GM12878 (cell line): ENCODE data around the gene SERTAD1. TPM values are rescaled to one million over a fixed set of nuclear protein-coding genes. Genes with fewer than 3 reads are reported as not detected.
A peak's percentile ranks its signal among the peaks of the same experiment; 100 is the strongest.

ENCODE experiments used
- ATAC-seq: fragments of 200-7000 bp; cut with Tn5 transposase; 3 replicates; pipeline ENCODE4 v1.9.1; 2020; ENCODE audit warnings: mild to moderate bottlenecking, moderate library complexity
- BruUV-seq: library from RNA; stranded (reverse); fragments of 400-500 nt; replicated peaks from 2 replicates; lab custom pipeline; 2021; lab: Mats Ljungman, UMichigan
- CTCF ChIA-PET: fragments of 300-600 bp; sonication (Branson Sonifier 250); formaldehyde crosslinking; extraction: SDS; loops from one replicate; lab custom pipeline; 2021; ENCODE audit warnings: inconsistent platforms; lab: Yijun Ruan, JAX
- POLR2A ChIA-PET: fragments of 350-600 bp; formaldehyde crosslinking; extraction: SDS; loops from one replicate; lab custom pipeline; 2021; ENCODE audit warnings: inconsistent platforms; lab: Charles Lee
- RAD21 ChIA-PET: fragments of 300-600 bp; sonication (Branson Sonifier 250); formaldehyde crosslinking; loops from one replicate; lab custom pipeline; 2023; ENCODE audit warnings: antibody characterized with exemption; ENCODE audit not compliant: unreplicated experiment; lab: Charles Lee
- SMC1A ChIA-PET: fragments of 300-600 bp; sonication (Branson Sonifier 250); formaldehyde crosslinking; loops from one replicate; lab custom pipeline; 2023; ENCODE audit not compliant: unreplicated experiment, uncharacterized antibody; lab: Charles Lee
- DNase-seq: peaks from one replicate; pipeline ENCODE4 v3.0.0-alpha.2; 2011; ENCODE audit warnings: low read depth, low spot score
- FAIRE-seq: peaks from 3 replicates; lab custom pipeline; 2011; peaks lifted over from hg19 to GRCh38; lab: Jason Lieb, UNC
- H2AFZ ChIP-seq: 2 replicates; pipeline ENCODE4 v1.6.0; 2011; ENCODE audit warnings: low read depth, low read length, control low read depth; ENCODE audit not compliant: control insufficient read depth
- H3K27ac ChIP-seq: 2 replicates; pipeline ENCODE4 v1.5.1; 2011; ENCODE audit warnings: control low read depth; ENCODE audit not compliant: control insufficient read depth, insufficient read depth
- H3K27me3 ChIP-seq, 2 experiments: replicated peaks in 1 of 2; 2 replicates each; pipeline versions ENCODE4 v1.6.0 to v1.6.1; 2011; ENCODE audit warnings: low read length in 1 of 2; ENCODE audit not compliant: control insufficient read depth in 2 of 2, insufficient read depth in 2 of 2
- H3K36me3 ChIP-seq, 2 experiments: 2 replicates each; pipeline ENCODE4 v1.5.1; 2011; ENCODE audit warnings: low read length in 1 of 2; ENCODE audit not compliant: control insufficient read depth in 2 of 2, insufficient read depth in 2 of 2
- H3K4me1 ChIP-seq: 2 replicates; pipeline ENCODE4 v1.6.1; 2011; ENCODE audit warnings: mild to moderate bottlenecking, low read length, moderate library complexity, mixed read lengths; ENCODE audit not compliant: control insufficient read depth, insufficient read depth
- H3K4me2 ChIP-seq: 2 replicates; pipeline ENCODE4 v1.6.0; 2011; ENCODE audit warnings: control low read depth; ENCODE audit not compliant: control insufficient read depth, insufficient read depth
- H3K4me3 ChIP-seq: fragments of 200-600 bp; sonication (generic); 2 replicates; pipeline ENCODE4 v1.5.1; 2016
- H3K79me2 ChIP-seq: 2 replicates; pipeline ENCODE4 v1.6.0; 2011; ENCODE audit warnings: low read length; ENCODE audit not compliant: control insufficient read depth, insufficient read depth
- H3K9ac ChIP-seq: 2 replicates; pipeline ENCODE4 v1.8.0; 2011; ENCODE audit warnings: low read length, control low read depth, mixed read lengths; ENCODE audit not compliant: control insufficient read depth, insufficient read depth
- H3K9me3 ChIP-seq: replicated peaks from 3 replicates; pipeline ENCODE4 v1.5.1; 2011; ENCODE audit warnings: mild to moderate bottlenecking, low read length; ENCODE audit not compliant: control insufficient read depth, insufficient read depth
- H4K20me1 ChIP-seq: 2 replicates; pipeline ENCODE4 v1.6.0; 2011; ENCODE audit not compliant: control insufficient read depth, insufficient read depth
- DPF2 ChIP-seq: fragments of 450-650 bp; IDR thresholded peaks from 2 replicates; pipeline ENCODE4 v1.6.1; 2017; ENCODE audit warnings: mild to moderate bottlenecking
- E2F4 ChIP-seq: IDR thresholded peaks from 2 replicates; pipeline ENCODE4 v1.6.1; 2012; ENCODE audit warnings: low read depth, low read length, improper control_type of control experiment
- IRF4 ChIP-seq: IDR thresholded peaks from 2 replicates; pipeline ENCODE4 v1.6.1; 2011; ENCODE audit warnings: low read depth, low read length
- MAX ChIP-seq: IDR thresholded peaks from 2 replicates; pipeline ENCODE4 v1.6.1; 2012; ENCODE audit warnings: low read depth, low read length, improper control_type of control experiment
- MYB ChIP-seq: fragments of 150-350 bp; IDR thresholded peaks from 2 replicates; pipeline ENCODE4 v1.6.1; 2014; ENCODE audit warnings: mild to moderate bottlenecking, low read depth, low read length, borderline replicate concordance
- NFIC ChIP-seq: IDR thresholded peaks from 2 replicates; pipeline ENCODE4 v1.6.1; 2012; ENCODE audit warnings: low read depth, mild to moderate bottlenecking, inconsistent platforms, low read length, moderate library complexity
- NR2C2 ChIP-seq: IDR thresholded peaks from 2 replicates; pipeline ENCODE4 v1.6.1; 2011; ENCODE audit warnings: borderline replicate concordance, low read depth; ENCODE audit not compliant: control insufficient read depth, insufficient read length
- PML ChIP-seq: IDR thresholded peaks from 2 replicates; pipeline ENCODE4 v1.6.1; 2012; ENCODE audit warnings: low read length, inconsistent platforms
- RELB ChIP-seq: fragments of 450-650 bp; IDR thresholded peaks from 2 replicates; pipeline ENCODE4 v1.6.1; 2017; ENCODE audit warnings: low read depth, mild to moderate bottlenecking, moderate library complexity
- SREBF1 ChIP-seq: IDR thresholded peaks from 2 replicates; pipeline ENCODE4 v1.6.1; 2012; ENCODE audit warnings: mild to moderate bottlenecking, low read length
- TAF1 ChIP-seq: IDR thresholded peaks from 2 replicates; pipeline ENCODE4 v1.6.1; 2011; ENCODE audit warnings: mild to moderate bottlenecking, low read depth, low read length, borderline replicate concordance
- ZNF274 ChIP-seq: IDR thresholded peaks from one replicate; pipeline ENCODE4 v1.8.0; 2011; ENCODE audit not compliant: insufficient read length, insufficient read depth
- WGBS: methylation state at CpG from one replicate; pipeline ENCODE4 v1.1.6; 2016; ENCODE audit warnings: low lambda C conversion rate; ENCODE audit not compliant: insufficient replicate concordance, insufficient coverage; ENCODE audit errors: missing lambda C conversion rate; 5-methylcytosine and 5-hydroxymethylcytosine counted together
- in situ Hi-C: fragments of 300-500 bp; cut with MboI; formaldehyde crosslinking; loops from 9 replicates; pipeline ENCODE4 v1.14.3; 2018; ENCODE audit warnings: mixed read lengths
- intact Hi-C: fragments of 100-400 bp; cut with micrococcal nuclease; formaldehyde crosslinking; loops from one replicate; pipeline ENCODE4 v1.14.2; 2022; ENCODE audit not compliant: unreplicated experiment
- polyA plus RNA-seq, 11 experiments: library from polyadenylated mRNA; depleted of rRNA in 4 of 11; unstranded in 6 of 11; stranded (reverse) in 5 of 11; fragments of >200 nt; fragmentation: Nextera tagmentation in 4 of 11; fragmentation: Illumina TruSeq in 1 of 11; extraction: Ambion mirVana in 4 of 11; extraction: Trizol in 1 of 11; gene quantifications; 1 replicate in 1 of 11; 2 replicates in 10 of 11; pipeline versions ENCODE4 v1.2.1 to v1.2.3, GENCODE V29; 2011 to 2016; ENCODE audit warnings: inconsistent platforms in 2 of 11, missing spikeins in 2 of 11, low read depth in 1 of 11
- total RNA-seq, 4 experiments: library from RNA; depleted of rRNA in 3 of 4; stranded (reverse); fragments of >200 nt in 3 of 4; fragmentation: Illumina TruSeq in 1 of 4; extraction: Trizol in 1 of 4; gene quantifications; 2 replicates each; pipeline versions ENCODE4 v1.2.1 to v1.2.3, GENCODE V29; 2013 to 2021
- TF ChIP-seq, protein P1 (sequence below): fragments of 450-650 bp; IDR thresholded peaks from 2 replicates; pipeline ENCODE4 v1.6.1; 2017; ENCODE audit warnings: mild to moderate bottlenecking, moderate library complexity

The SERTAD1 gene
- total and polyA plus RNA-seq, 10 of the 15 experiments (the other 5 are each of a cell fraction or from before 2014, with no cell fraction given), result 0.23 to 14.2 (median 8.0) TPM

GRCh38 chr19:40442328-40443130, 16.7 kb upstream of the SERTAD1 start (continued):
- TF ChIP-seq RELB (peak; percentile 45; the same call in 1 of the 2 replicates), PML (no peak), SREBF1 (no peak), DPF2 (0 out of 2 replicates have a peak, but pooled peaks have one; percentile 18), NR2C2 (no peak), IRF4 (no peak)

- no peaks in the 10 kb centered on the region for H4K20me1 ChIP-seq
- H3K4me2 ChIP-seq, result peak overlapping the region; percentile 48
- CTCF ChIA-PET, result interaction anchor here (0.9 to 4.6 kb wide), 3 partner anchors 16 to 137 kb away, joined by 3 to 40 read pairs (median 13); partner anchors contain the start of gene SERTAD1
- BruUV-seq, result no TSS peak
- no peak overlapping the region for H2AFZ ChIP-seq
- intact Hi-C loops (no loop called here), in situ Hi-C loops (no loop called here)
- ATAC-seq, result no peak
- SMC1A ChIA-PET, result interaction anchor here (1.8 to 4.2 kb wide), 3 partner anchors 15 to 26 kb away, joined by 11 to 35 read pairs (median 22); partner anchors contain the start of gene SERTAD1
- H3K9me3 ChIP-seq, result no peaks in the 10 kb centered on the region
- peak overlapping the region; percentile 62 for H3K9ac ChIP-seq
- peaks cover 5% of the 10 kb centered on the region for H3K4me1 ChIP-seq
- FAIRE-seq, result no peak
- no peaks in the 10 kb centered on the region for H3K27me3 ChIP-seq
- peaks cover 8 to 15% of the 10 kb centered on the region in 2 experiments; a peak in 3 of 4 replicates for H3K36me3 ChIP-seq
- POLR2A ChIA-PET, result interaction anchor here (2.4 to 4.7 kb wide), 3 partner anchors 15 to 38 kb away, joined by 8 to 49 read pairs (median 13); partner anchors contain the start of gene SERTAD1
- peaks cover 28% of the 10 kb centered on the region for H3K79me2 ChIP-seq
- DNase-seq, result no peak
- H3K27ac ChIP-seq, result peak overlapping the region; percentile 65; the same call in 1 of the 2 replicates
- RAD21 ChIA-PET, result interaction anchor here (1.0 to 2.6 kb wide), 4 partner anchors 11 to 38 kb away, joined by 3 to 25 read pairs (median 8); partner anchors contain the start of gene SERTAD1
- H3K4me3 ChIP-seq, result peak overlapping the region; percentile 91
- 88% methylated on average over 11 of the region's 11 CpGs for WGBS
- TF ChIP-seq TAF1 (no peak), ZNF274 (no peak), E2F4 (no peak), IRF4 (no peak), NR2C2 (no peak), MYB (no peak), MAX (no peak), NFIC (no peak)
- TF ChIP-seq, protein P1, sequence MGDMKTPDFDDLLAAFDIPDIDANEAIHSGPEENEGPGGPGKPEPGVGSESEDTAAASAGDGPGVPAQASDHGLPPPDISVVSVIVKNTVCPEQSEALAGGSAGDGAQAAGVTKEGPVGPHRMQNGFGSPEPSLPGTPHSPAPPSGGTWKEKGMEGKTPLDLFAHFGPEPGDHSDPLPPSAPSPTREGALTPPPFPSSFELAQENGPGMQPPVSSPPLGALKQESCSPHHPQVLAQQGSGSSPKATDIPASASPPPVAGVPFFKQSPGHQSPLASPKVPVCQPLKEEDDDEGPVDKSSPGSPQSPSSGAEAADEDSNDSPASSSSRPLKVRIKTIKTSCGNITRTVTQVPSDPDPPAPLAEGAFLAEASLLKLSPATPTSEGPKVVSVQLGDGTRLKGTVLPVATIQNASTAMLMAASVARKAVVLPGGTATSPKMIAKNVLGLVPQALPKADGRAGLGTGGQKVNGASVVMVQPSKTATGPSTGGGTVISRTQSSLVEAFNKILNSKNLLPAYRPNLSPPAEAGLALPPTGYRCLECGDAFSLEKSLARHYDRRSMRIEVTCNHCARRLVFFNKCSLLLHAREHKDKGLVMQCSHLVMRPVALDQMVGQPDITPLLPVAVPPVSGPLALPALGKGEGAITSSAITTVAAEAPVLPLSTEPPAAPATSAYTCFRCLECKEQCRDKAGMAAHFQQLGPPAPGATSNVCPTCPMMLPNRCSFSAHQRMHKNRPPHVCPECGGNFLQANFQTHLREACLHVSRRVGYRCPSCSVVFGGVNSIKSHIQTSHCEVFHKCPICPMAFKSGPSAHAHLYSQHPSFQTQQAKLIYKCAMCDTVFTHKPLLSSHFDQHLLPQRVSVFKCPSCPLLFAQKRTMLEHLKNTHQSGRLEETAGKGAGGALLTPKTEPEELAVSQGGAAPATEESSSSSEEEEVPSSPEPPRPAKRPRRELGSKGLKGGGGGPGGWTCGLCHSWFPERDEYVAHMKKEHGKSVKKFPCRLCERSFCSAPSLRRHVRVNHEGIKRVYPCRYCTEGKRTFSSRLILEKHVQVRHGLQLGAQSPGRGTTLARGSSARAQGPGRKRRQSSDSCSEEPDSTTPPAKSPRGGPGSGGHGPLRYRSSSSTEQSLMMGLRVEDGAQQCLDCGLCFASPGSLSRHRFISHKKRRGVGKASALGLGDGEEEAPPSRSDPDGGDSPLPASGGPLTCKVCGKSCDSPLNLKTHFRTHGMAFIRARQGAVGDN, result no peak
These were observed 16.0 kb upstream of the SERTAD1 start for GRCh38 chr19:40441719-40442253.
